WTC11 (cell line): Measurements from ENCODE around the gene GGT6.

Source experiments
- CTCF ChIP-seq: fragments of 200-600 bp; IDR thresholded peaks from 2 replicates; pipeline ENCODE4 v1.8.0; 2022; ENCODE audit warnings: antibody characterized with exemption
- E2F1 ChIP-seq: sonication (generic); formaldehyde crosslinking; IDR thresholded peaks from 2 replicates; pipeline ENCODE4 v1.8.0; 2022; ENCODE audit warnings: mild to moderate bottlenecking, missing genetic modification reagents
- HMGXB4 ChIP-seq: sonication (generic); formaldehyde crosslinking; IDR thresholded peaks from 2 replicates; pipeline ENCODE4 v1.8.1; 2023; ENCODE audit warnings: mild to moderate bottlenecking, moderate library complexity, missing genetic modification reagents
- JUN ChIP-seq: sonication (generic); formaldehyde crosslinking; IDR thresholded peaks from 2 replicates; pipeline ENCODE4 v1.8.0; 2023; ENCODE audit warnings: mild to moderate bottlenecking, missing genetic modification reagents
- MAX ChIP-seq: sonication (generic); formaldehyde crosslinking; IDR thresholded peaks from 2 replicates; pipeline ENCODE4 v1.8.0; 2022; ENCODE audit warnings: mild to moderate bottlenecking, missing genetic modification reagents
- MXD4 ChIP-seq: fragments of 250-450 bp; sonication (Bioruptor Pico); IDR thresholded peaks from 2 replicates; pipeline ENCODE4 v1.8.0; 2021; ENCODE audit warnings: mild to moderate bottlenecking, moderate library complexity, borderline replicate concordance
- NFYB ChIP-seq: sonication (generic); formaldehyde crosslinking; conservative IDR thresholded peaks from 2 replicates; pipeline ENCODE4 v1.8.0; 2022; ENCODE audit warnings: low read depth, missing genetic modification reagents
- PRRX2 ChIP-seq: fragments of 250-450 bp; sonication (Bioruptor Pico); IDR thresholded peaks from 2 replicates; pipeline ENCODE4 v1.8.0; 2021; ENCODE audit warnings: mild to moderate bottlenecking
- ZNF138 ChIP-seq: sonication (generic); formaldehyde crosslinking; conservative IDR thresholded peaks from 2 replicates; pipeline ENCODE4 v1.8.1; 2022; ENCODE audit warnings: mild to moderate bottlenecking, moderate library complexity, missing genetic modification reagents
- ZNF263 ChIP-seq: sonication (generic); formaldehyde crosslinking; IDR thresholded peaks from 2 replicates; pipeline ENCODE4 v1.8.1; 2022; ENCODE audit warnings: low read depth, mild to moderate bottlenecking, moderate library complexity, missing genetic modification reagents
- ZNF425 ChIP-seq: fragments of 250-450 bp; sonication (Bioruptor Pico); conservative IDR thresholded peaks from 2 replicates; pipeline ENCODE4 v1.9.0; 2021; ENCODE audit warnings: mild to moderate bottlenecking
- TF ChIP-seq, protein P1 (sequence below): sonication (generic); formaldehyde crosslinking; conservative IDR thresholded peaks from 2 replicates; pipeline ENCODE4 v1.8.1; 2022; ENCODE audit warnings: mild to moderate bottlenecking, missing genetic modification reagents
- TF ChIP-seq, protein P2 (sequence below): sonication (generic); formaldehyde crosslinking; IDR thresholded peaks from 2 replicates; pipeline ENCODE4 v1.8.0; 2022; ENCODE audit warnings: mild to moderate bottlenecking, missing genetic modification reagents

- TF ChIP-seq CTCF: no peak
- TF ChIP-seq ZNF138 (CRISPR knock-in tag): no peak
- no peak for TF ChIP-seq MAX
- no peak for TF ChIP-seq HMGXB4
- TF ChIP-seq MXD4 (CRISPR knock-in tag): no peak
- TF ChIP-seq E2F1 (CRISPR knock-in tag): no peak
- TF ChIP-seq ZNF425 (CRISPR knock-in tag): no peak
- TF ChIP-seq, protein P1, sequence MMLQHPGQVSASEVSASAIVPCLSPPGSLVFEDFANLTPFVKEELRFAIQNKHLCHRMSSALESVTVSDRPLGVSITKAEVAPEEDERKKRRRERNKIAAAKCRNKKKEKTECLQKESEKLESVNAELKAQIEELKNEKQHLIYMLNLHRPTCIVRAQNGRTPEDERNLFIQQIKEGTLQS (CRISPR knock-in tag): no peak
- no peak for TF ChIP-seq NFYB (CRISPR knock-in tag)
- no peak for TF ChIP-seq PRRX2 (CRISPR knock-in tag)
- TF ChIP-seq, protein P2, sequence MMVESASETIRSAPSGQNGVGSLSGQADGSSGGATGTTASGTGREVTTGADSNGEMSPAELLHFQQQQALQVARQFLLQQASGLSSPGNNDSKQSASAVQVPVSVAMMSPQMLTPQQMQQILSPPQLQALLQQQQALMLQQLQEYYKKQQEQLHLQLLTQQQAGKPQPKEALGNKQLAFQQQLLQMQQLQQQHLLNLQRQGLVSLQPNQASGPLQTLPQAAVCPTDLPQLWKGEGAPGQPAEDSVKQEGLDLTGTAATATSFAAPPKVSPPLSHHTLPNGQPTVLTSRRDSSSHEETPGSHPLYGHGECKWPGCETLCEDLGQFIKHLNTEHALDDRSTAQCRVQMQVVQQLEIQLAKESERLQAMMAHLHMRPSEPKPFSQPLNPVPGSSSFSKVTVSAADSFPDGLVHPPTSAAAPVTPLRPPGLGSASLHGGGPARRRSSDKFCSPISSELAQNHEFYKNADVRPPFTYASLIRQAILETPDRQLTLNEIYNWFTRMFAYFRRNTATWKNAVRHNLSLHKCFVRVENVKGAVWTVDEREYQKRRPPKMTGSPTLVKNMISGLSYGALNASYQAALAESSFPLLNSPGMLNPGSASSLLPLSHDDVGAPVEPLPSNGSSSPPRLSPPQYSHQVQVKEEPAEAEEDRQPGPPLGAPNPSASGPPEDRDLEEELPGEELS (CRISPR knock-in tag): no peak
- TF ChIP-seq JUN (CRISPR knock-in tag): no peak
- TF ChIP-seq ZNF263 (CRISPR knock-in tag): no peak
These were observed 32.6 kb upstream of the GGT6 start for GRCh38 chr17:4593021-4593421.
